ENCODE results near the gene DCAF8. TPM values are rescaled to one million over a fixed set of nuclear protein-coding genes. Genes with fewer than 3 reads are reported as not detected.
A peak's percentile ranks its signal among the peaks of the same experiment; 100 is the strongest.

Gene DCAF8
- total RNA-seq, 1 donor from 2014 or later = 130 TPM

- H3K27ac Mint-ChIP-seq (ENCODE audit: unreplicated experiment) = peak overlapping the region; percentile 54
- H3K9me3 Mint-ChIP-seq = no peaks in the 10 kb centered on the region
- DNase-seq (ENCODE audit: low read depth, low spot score) = no peak
- peaks cover 63% of the 10 kb centered on the region for H3K4me1 Mint-ChIP-seq
- peaks cover 3% of the 10 kb centered on the region for H3K36me3 Mint-ChIP-seq (ENCODE audit: low read depth)
- H3K4me3 Mint-ChIP-seq = peak overlapping the region; percentile 87
- no peaks in the 10 kb centered on the region for H3K27me3 Mint-ChIP-seq (ENCODE audit: low read depth)
- TF ChIP-seq CTCF (conservative IDR thresholded peaks at IDR 0.05) = no peak
These were observed 56.3 kb downstream of the DCAF8 start for GRCh38 chr1:160206036-160206389.

GRCh38 chr1:160205242-160206035 lies 56.9 kb downstream of the DCAF8 start, which contains the start of gene PEA15:
PEA15 (plus strand) TSS chr1:160205384; CDS start chr1:160211545, 6,161 bp downstream.
- Mint-ChIP-seq H3K9me3 (no peaks in the 10 kb centered on the region), H3K4me3 (peak within 1 kb of the TSS; percentile 87), H3K27me3 (ENCODE audit: low read depth) (no peaks in the 10 kb centered on the region), H3K36me3 (ENCODE audit: low read depth) (peaks cover 3% of the 10 kb centered on the region), H3K4me1 (peaks cover 58% of the 10 kb centered on the region), H3K27ac (ENCODE audit: unreplicated experiment) (peak within 1 kb of the TSS; percentile 93)
- peak; percentile 59 for DNase-seq (ENCODE audit: low read depth, low spot score)
- TF ChIP-seq CTCF (conservative IDR thresholded peaks at IDR 0.05) = no peak

GRCh38 chr1:160204526-160205241 lies 57.7 kb downstream of the DCAF8 start:
- H3K4me3 Mint-ChIP-seq = peak overlapping the region; percentile 87
- no peak for DNase-seq (ENCODE audit: low read depth, low spot score)
- H3K27ac Mint-ChIP-seq (ENCODE audit: unreplicated experiment) = no peak overlapping the region
- H3K9me3 Mint-ChIP-seq = no peaks in the 10 kb centered on the region
- peaks cover 3% of the 10 kb centered on the region for H3K36me3 Mint-ChIP-seq (ENCODE audit: low read depth)
- H3K4me1 Mint-ChIP-seq = peaks cover 50% of the 10 kb centered on the region
- no peak for TF ChIP-seq CTCF (conservative IDR thresholded peaks at IDR 0.05)
- no peaks in the 10 kb centered on the region for H3K27me3 Mint-ChIP-seq (ENCODE audit: low read depth)

- no peak overlapping the region for H3K27ac Mint-ChIP-seq (ENCODE audit: unreplicated experiment)
These were observed 61.6 kb downstream of the DCAF8 start for GRCh38 chr1:160200786-160201185.

GRCh38 chr1:160197231-160197630 lies 65.1 kb downstream of the DCAF8 start:
- H3K4me1 Mint-ChIP-seq = no peaks in the 10 kb centered on the region
- H3K27ac Mint-ChIP-seq (ENCODE audit: unreplicated experiment) = peak overlapping the region; percentile 68
- DNase-seq (ENCODE audit: low read depth, low spot score) = no peak
- no peaks in the 10 kb centered on the region for H3K27me3 Mint-ChIP-seq (ENCODE audit: low read depth)
- no peaks in the 10 kb centered on the region for H3K9me3 Mint-ChIP-seq
- no peaks in the 10 kb centered on the region for H3K36me3 Mint-ChIP-seq (ENCODE audit: low read depth)
- no peak for TF ChIP-seq CTCF (conservative IDR thresholded peaks at IDR 0.05)
- no peak overlapping the region for H3K4me3 Mint-ChIP-seq

More at GRCh38 chr1:160200786-160201185, 61.6 kb downstream of the DCAF8 start:
- no peak for DNase-seq (ENCODE audit: low read depth, low spot score)
- no peak overlapping the region for H3K4me3 Mint-ChIP-seq
- H3K36me3 Mint-ChIP-seq (ENCODE audit: low read depth) = no peaks in the 10 kb centered on the region
- H3K9me3 Mint-ChIP-seq = no peaks in the 10 kb centered on the region
- H3K4me1 Mint-ChIP-seq = peaks cover 11% of the 10 kb centered on the region
- H3K27me3 Mint-ChIP-seq (ENCODE audit: low read depth) = no peaks in the 10 kb centered on the region
- TF ChIP-seq CTCF (conservative IDR thresholded peaks at IDR 0.05) = no peak
